BJ (cell line): Measurements from ENCODE around the gene PLD6. TPM values are rescaled to one million over a fixed set of nuclear protein-coding genes. Genes with fewer than 3 reads are reported as not detected.
A peak's percentile ranks its signal among the peaks of the same experiment; 100 is the strongest.

ENCODE experiments used
- CTCF ChIA-PET: fragments of 350-600 bp; formaldehyde crosslinking; extraction: SDS; loops from one replicate; lab custom pipeline; 2021; ENCODE audit warnings: antibody characterized with exemption, inconsistent platforms; lab: Yijun Ruan, JAX
- POLR2A ChIA-PET: fragments of 300-600 bp; sonication (Branson Sonifier 250); formaldehyde crosslinking; extraction: SDS; loops from one replicate; lab custom pipeline; 2021; ENCODE audit warnings: antibody characterized with exemption; lab: Charles Lee
- DNase-seq: peaks from one replicate; pipeline ENCODE4 v3.0.0-alpha.2; 2011; ENCODE audit warnings: low read depth
- H3K27me3 ChIP-seq: 2 replicates; pipeline ENCODE4 v1.6.0; 2011; ENCODE audit warnings: low read length; ENCODE audit not compliant: control insufficient read depth, insufficient read depth
- H3K36me3 ChIP-seq: 2 replicates; pipeline ENCODE4 v1.5.1; 2011; ENCODE audit warnings: low read length; ENCODE audit not compliant: control insufficient read depth, insufficient read depth
- H3K4me3 ChIP-seq: 2 replicates; pipeline ENCODE4 v1.5.1; 2011; ENCODE audit warnings: low read depth, mild to moderate bottlenecking, control low read depth, low read length
- CTCF ChIP-seq: IDR thresholded peaks from 2 replicates; pipeline ENCODE4 v1.5.1; 2011; ENCODE audit warnings: low read depth, mild to moderate bottlenecking, control low read depth, inconsistent platforms, low read length, moderate library complexity; ENCODE audit not compliant: insufficient read depth
- polyA plus RNA-seq: library from polyadenylated mRNA; depleted of rRNA; stranded (reverse); fragments of >200 nt; gene quantifications from 2 replicates; pipeline ENCODE4 v1.2.3, GENCODE V29; 2011

The PLD6 gene
- polyA plus RNA-seq, 1 experiment = 1.5 TPM

DNA sequence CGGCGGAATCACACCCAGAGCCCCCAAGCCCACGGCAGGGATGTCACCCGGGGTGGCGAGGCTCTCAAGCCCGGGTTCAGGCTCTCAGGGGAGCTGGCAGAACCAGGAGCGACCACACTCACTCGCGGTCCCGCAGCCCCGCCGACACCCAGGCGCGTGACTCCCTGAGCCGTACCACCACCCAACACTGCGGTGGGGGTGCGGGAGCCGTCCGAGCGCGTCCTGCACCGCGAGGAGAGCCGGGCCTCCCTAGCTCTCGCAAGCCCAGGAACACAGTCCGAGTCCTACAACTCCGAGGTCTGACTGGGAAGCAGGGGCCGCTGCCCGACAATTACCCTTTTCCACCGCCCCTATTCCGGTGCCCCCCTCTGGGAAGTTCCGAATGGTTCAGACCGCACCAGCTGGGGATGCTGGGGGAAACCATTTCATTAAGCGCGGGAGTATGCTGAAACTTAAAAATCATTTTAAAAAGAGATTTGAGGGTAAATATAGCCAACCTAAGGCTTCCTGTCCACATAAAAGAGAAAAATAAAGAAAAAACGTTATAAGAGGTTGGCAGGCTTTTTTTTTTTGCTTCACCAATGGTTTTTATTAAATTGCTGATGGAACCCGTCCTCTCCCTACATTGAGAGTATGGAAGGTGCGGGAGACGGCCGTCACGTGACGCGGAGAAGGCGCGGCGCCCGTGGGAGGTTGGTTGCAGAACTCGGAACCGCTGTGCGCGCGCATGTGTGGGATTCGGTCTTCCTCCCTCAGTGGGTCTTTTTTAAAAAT is 31.1 kb upstream of the PLD6 start, which contains the start of gene FLCN:
FLCN (minus strand) TSS at position 143 of the 774 bp plus-strand sequence. CDS start 9,031 bp downstream, outside the sequence.
- Histone ChIP-seq H3K36me3 (peaks cover 2% of the 10 kb centered on the region), H3K4me3 (peak within 1 kb of the TSS; percentile 90), H3K27me3 (no peaks in the 10 kb centered on the region)
- no peak for TF ChIP-seq CTCF
- ChIA-PET POLR2A (no interaction called here), CTCF (interaction anchor here (0.6 to 1.1 kb wide), 4 partner anchors 30 to 404 kb away, joined by 3 to 4 read pairs (median 3); no protein-coding TSS in a partner anchor)
- no peak for DNase-seq

GRCh38 chr17:17236295-17237025 is 30.3 kb upstream of the PLD6 start:
- DNase-seq = no peak
- TF ChIP-seq CTCF = no peak
- ChIA-PET POLR2A (no interaction called here), CTCF (interaction anchor here (0.9 to 1.2 kb wide), 3 partner anchors 22 to 96 kb away, joined by 3 to 6 read pairs (median 3); no protein-coding TSS in a partner anchor)
- Histone ChIP-seq H3K27me3 (no peaks in the 10 kb centered on the region), H3K36me3 (peaks cover 8% of the 10 kb centered on the region), H3K4me3 (peak overlapping the region; percentile 90)

GRCh38 chr17:17235212-17236174 is 29.4 kb upstream of the PLD6 start:
- Histone ChIP-seq H3K27me3 (no peaks in the 10 kb centered on the region), H3K36me3 (peaks cover 11% of the 10 kb centered on the region), H3K4me3 (peak overlapping the region; percentile 90)
- POLR2A ChIA-PET = no interaction called here
- DNase-seq = no peak
- CTCF ChIA-PET = interaction anchor here (0.6 to 1.2 kb wide), 5 partner anchors 9 to 244 kb away, joined by 3 to 6 read pairs (median 3); no protein-coding TSS in a partner anchor
- no peak for TF ChIP-seq CTCF

GRCh38 chr17:17232303-17232621 is 26.1 kb upstream of the PLD6 start:
- POLR2A ChIA-PET = no interaction called here
- Histone ChIP-seq H3K36me3 (peaks cover 24% of the 10 kb centered on the region), H3K27me3 (no peaks in the 10 kb centered on the region), H3K4me3 (no peak overlapping the region)
- CTCF ChIA-PET = interaction anchor here (0.6 to 0.9 kb wide), 2 partner anchors 31 to 597 kb away, joined by 3 read pairs; no protein-coding TSS in a partner anchor
- no peak for DNase-seq
- TF ChIP-seq CTCF = no peak
